NCI-H146 treated with DMSO at 0.1 percent for 48 hours (cell line): Measurements from ENCODE around the gene SLC15A4.

Source experiments
- DNase-seq: peaks from one replicate; lab custom pipeline; 2025; ENCODE audit not compliant: unreplicated experiment; lab: John Stamatoyannopoulos, UW

SLC15A4 gene

GRCh38 chr12:128755566-128755965 lies 68.2 kb downstream of the SLC15A4 start:
- no peak for DNase-seq

- no peak for DNase-seq
These were observed 69.5 kb downstream of the SLC15A4 start for GRCh38 chr12:128754275-128754674.

GRCh38 chr12:128753438-128753837 lies 70.3 kb downstream of the SLC15A4 start:
- DNase-seq, result no peak

GRCh38 chr12:128752386-128752785 lies 71.4 kb downstream of the SLC15A4 start:
- DNase-seq, result no peak

- DNase-seq, result no peak
These were observed 76.3 kb downstream of the SLC15A4 start for GRCh38 chr12:128747441-128747840.

- peak; percentile 59 for DNase-seq
These were observed 77.7 kb downstream of the SLC15A4 start for GRCh38 chr12:128745772-128746689.

- no peak for DNase-seq
These were observed 79.8 kb downstream of the SLC15A4 start for GRCh38 chr12:128743916-128744315.
